ENCODE results near the gene CNTNAP5. TPM values are rescaled to one million over a fixed set of nuclear protein-coding genes. Genes with fewer than 3 reads are reported as not detected.
A peak's percentile ranks its signal among the peaks of the same experiment; 100 is the strongest.

Gene CNTNAP5
- total RNA-seq, 4 donors from 2014 or later, result 0.17 TPM; not detected in 3

DNA sequence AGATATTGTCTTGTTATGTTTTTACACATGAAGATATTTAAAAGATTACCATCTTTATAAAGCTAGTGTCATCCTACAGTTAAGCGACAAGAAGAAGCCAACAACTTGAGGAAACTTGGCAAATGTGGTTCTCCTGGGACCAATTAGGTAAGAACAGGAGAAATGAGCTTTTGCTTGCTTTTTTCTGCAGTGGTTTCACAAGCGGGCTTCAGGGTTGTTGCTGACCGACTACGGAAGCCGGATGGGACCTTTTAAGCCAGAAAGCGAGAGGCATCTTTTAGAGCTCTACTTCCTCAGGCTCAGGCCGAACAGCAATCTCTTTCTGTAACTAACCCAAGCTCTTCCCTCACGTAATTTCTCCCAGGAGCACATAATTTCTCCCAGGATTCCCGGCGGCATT, 256.5 kb downstream of the CNTNAP5 start:
- Histone ChIP-seq H3K27me3 (no peaks in the 10 kb centered on the region), H3K27ac (replicated peaks in 1 of 4) (no peak overlapping the region), H3K4me1 (peaks cover 0 to 3% (median 0%) of the 10 kb centered on the region in 4 donors), H3K9me3 (peaks cover 0 to 11% (median 5%) of the 10 kb centered on the region in 4 donors), H3K36me3 (no peaks in the 10 kb centered on the region), H3K4me3 (no peak overlapping the region)
- peak; percentile 80 for DNase-seq (ENCODE audit: extremely low spot score)
- 67% methylated on average over 10 of the region's 10 CpGs for WGBS
- TF ChIP-seq POLR2A (IDR thresholded peaks at IDR 0.05; ENCODE audit: low read depth), result no peak
- TF ChIP-seq POLR2AphosphoS5 (IDR thresholded peaks at IDR 0.05), result no peak
- no peak for TF ChIP-seq EP300 (IDR thresholded peaks at IDR 0.05)
- TF ChIP-seq, protein P1, sequence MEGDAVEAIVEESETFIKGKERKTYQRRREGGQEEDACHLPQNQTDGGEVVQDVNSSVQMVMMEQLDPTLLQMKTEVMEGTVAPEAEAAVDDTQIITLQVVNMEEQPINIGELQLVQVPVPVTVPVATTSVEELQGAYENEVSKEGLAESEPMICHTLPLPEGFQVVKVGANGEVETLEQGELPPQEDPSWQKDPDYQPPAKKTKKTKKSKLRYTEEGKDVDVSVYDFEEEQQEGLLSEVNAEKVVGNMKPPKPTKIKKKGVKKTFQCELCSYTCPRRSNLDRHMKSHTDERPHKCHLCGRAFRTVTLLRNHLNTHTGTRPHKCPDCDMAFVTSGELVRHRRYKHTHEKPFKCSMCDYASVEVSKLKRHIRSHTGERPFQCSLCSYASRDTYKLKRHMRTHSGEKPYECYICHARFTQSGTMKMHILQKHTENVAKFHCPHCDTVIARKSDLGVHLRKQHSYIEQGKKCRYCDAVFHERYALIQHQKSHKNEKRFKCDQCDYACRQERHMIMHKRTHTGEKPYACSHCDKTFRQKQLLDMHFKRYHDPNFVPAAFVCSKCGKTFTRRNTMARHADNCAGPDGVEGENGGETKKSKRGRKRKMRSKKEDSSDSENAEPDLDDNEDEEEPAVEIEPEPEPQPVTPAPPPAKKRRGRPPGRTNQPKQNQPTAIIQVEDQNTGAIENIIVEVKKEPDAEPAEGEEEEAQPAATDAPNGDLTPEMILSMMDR (IDR thresholded peaks at IDR 0.05), result no peak
- intact Hi-C loops (cut with DNase I), result no loop called here

DNA sequence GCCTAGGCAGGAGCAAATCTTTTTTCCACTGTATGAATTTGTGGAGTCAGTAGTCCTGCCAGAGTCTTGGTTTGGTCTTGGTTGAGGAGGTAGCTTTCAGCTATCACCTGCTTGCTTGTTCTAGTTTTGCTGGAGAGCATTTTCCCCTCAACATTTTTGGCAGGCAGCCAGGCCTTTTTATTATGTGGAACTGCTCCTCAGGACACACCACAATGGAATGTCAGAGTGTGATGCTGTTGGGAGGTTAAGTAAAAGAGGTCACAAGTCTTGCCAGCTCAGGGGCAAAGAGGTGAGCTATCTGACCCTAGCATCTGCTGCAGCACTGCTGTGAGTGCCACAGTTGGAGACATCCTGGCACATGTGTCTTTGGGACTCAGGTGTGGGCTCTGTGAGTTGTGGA, 258.0 kb downstream of the CNTNAP5 start:
- Histone ChIP-seq H3K4me3 (no peak overlapping the region), H3K27me3 (no peaks in the 10 kb centered on the region), H3K9me3 (peaks cover 0 to 11% (median 5%) of the 10 kb centered on the region in 4 donors), H3K4me1 (no peaks in the 10 kb centered on the region), H3K36me3 (no peaks in the 10 kb centered on the region), H3K27ac (replicated peaks in 1 of 4) (no peak overlapping the region)
- TF ChIP-seq POLR2AphosphoS5 (IDR thresholded peaks at IDR 0.05), result no peak
- no peak for TF ChIP-seq POLR2A (IDR thresholded peaks at IDR 0.05; ENCODE audit: low read depth)
- TF ChIP-seq EP300 (IDR thresholded peaks at IDR 0.05), result no peak
- TF ChIP-seq, protein P1 (IDR thresholded peaks at IDR 0.05), result no peak
- intact Hi-C loops (cut with DNase I), result no loop called here
- DNase-seq (ENCODE audit: extremely low spot score), result peak; percentile 91

DNA sequence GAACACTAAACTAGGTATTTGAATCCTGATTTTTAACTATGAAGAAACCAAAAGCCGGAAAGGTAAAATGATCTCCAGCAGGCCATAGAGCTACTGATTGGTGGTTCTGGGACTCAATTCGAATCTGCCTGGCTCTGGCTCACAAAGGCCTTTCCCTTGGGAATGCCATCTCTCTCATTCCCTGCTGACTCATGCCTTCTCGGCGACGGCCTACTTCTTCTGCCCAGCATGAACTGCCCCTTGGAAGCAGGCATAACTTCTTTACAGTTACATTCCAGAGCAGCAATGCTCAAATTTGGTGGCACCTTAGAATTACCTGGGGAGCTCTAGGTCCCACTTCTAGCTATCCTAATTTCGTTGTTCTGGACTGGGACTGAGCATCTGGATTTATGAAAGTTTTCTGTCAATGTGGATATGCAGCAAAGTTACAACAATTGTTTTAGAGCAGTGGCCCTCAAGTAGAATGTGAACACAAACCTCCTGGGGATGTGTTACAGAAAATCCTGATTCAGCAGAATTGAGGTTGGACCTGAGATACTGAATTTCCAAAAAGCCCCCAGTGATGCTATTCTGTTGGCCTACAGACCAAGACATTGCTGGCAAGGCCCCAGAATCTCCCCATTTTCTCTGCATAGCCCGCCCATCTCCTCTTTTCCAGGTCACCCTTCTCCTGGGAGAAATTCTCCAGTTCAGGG, 261.1 kb downstream of the CNTNAP5 start:
- Histone ChIP-seq H3K36me3 (no peaks in the 10 kb centered on the region), H3K4me1 (no peaks in the 10 kb centered on the region), H3K4me3 (no peak overlapping the region), H3K27ac (replicated peaks in 1 of 4) (no peak overlapping the region), H3K9me3 (peaks cover 0 to 11% (median 5%) of the 10 kb centered on the region in 4 donors), H3K27me3 (no peaks in the 10 kb centered on the region)
- peak; percentile 50 for DNase-seq (ENCODE audit: extremely low spot score)
- intact Hi-C loops (cut with DNase I), result no loop called here
- no peak for TF ChIP-seq EP300 (IDR thresholded peaks at IDR 0.05)
- WGBS, result 94% methylated on average over 7 of the region's 7 CpGs

DNA sequence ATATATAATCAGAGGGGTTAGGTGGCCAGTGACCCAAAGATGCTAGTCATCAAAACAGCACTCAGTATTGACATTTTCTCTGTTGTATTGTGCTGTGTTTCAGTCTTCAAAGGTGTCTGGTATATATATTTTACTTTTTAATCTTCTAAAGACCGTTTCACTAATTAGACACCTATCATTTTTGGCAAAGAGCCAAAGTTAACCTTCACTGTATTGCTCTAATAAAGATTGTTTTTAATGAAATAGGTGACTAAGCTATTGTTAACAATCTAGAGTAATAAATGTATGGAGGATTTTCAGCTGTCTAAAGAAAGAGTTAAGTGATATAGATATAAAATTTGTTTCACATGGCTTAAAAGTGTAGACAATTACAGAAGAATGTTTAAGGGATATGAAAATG, 264.0 kb downstream of the CNTNAP5 start:
- no peak for DNase-seq (ENCODE audit: extremely low spot score)
- intact Hi-C loops (cut with DNase I), result no loop called here
- Histone ChIP-seq H3K4me1 (no peaks in the 10 kb centered on the region), H3K9me3 (peaks cover 0 to 2% (median 0%) of the 10 kb centered on the region in 4 donors), H3K36me3 (no peaks in the 10 kb centered on the region), H3K27me3 (no peaks in the 10 kb centered on the region), H3K4me3 (no peak overlapping the region), H3K27ac (replicated peaks in 1 of 4) (no peak overlapping the region)
- whole genome bisulfite sequencing, result 65% methylated on average over 1 of the region's 1 CpG
- TF ChIP-seq, protein P1 (IDR thresholded peaks at IDR 0.05), result no peak
- TF ChIP-seq POLR2AphosphoS5 (IDR thresholded peaks at IDR 0.05) (no peak), POLR2A (IDR thresholded peaks at IDR 0.05; ENCODE audit: low read depth) (no peak), EP300 (IDR thresholded peaks at IDR 0.05) (no peak)

DNA sequence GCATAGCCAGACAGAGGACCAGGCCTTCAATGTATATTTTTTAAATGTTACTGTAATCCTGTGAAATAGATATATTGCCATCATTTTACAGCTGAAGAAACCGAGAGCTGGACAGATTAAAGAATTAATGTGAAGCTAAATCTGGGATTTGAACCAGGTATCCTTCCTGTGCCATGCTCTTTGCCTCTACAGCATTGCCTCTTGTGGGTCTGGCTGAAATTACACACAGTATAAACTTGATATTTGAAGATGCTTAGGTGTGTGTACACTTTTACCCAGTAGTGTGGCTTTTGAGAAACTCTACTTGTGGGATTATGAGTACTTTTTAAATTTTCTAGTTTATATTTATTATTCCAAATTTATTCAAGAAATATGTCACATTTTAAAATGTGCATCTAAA, 264.5 kb downstream of the CNTNAP5 start:
- no peak overlapping the region for H3K4me3 ChIP-seq
- no peak overlapping the region for H3K27ac ChIP-seq (replicated peaks in 1 of 4)
- no peaks in the 10 kb centered on the region for H3K9me3 ChIP-seq
- H3K27me3 ChIP-seq, result no peaks in the 10 kb centered on the region
- WGBS, result 79% methylated on average over 1 of the region's 1 CpG
- intact Hi-C loops (cut with DNase I), result no loop called here
- TF ChIP-seq POLR2A (IDR thresholded peaks at IDR 0.05; ENCODE audit: low read depth) (no peak), POLR2AphosphoS5 (IDR thresholded peaks at IDR 0.05) (no peak), EP300 (IDR thresholded peaks at IDR 0.05) (no peak)
- TF ChIP-seq, protein P1 (IDR thresholded peaks at IDR 0.05), result no peak
- H3K36me3 ChIP-seq, result no peaks in the 10 kb centered on the region
- no peak for DNase-seq (ENCODE audit: extremely low spot score)
- H3K4me1 ChIP-seq, result no peaks in the 10 kb centered on the region

Data from esophagus muscularis mucosa (tissue), 4 donors.